GM12878 (cell line): ENCODE data around the gene FKBP3. TPM values are rescaled to one million over a fixed set of nuclear protein-coding genes. Genes with fewer than 3 reads are reported as not detected.

Source experiments
- ASH2L ChIP-seq: fragments of 300-600, 200-600 bp; sonication (generic); IDR thresholded peaks from 2 replicates; pipeline ENCODE4 v1.6.1; 2017; ENCODE audit warnings: low read depth, mild to moderate bottlenecking, borderline replicate concordance
- ATF7 ChIP-seq: fragments of 450-650 bp; IDR thresholded peaks from 2 replicates; pipeline ENCODE4 v1.6.1; 2016; ENCODE audit warnings: low read depth, mild to moderate bottlenecking
- CBX5 ChIP-seq: sonication (generic); IDR thresholded peaks from 2 replicates; pipeline ENCODE4 v1.6.1; 2016; ENCODE audit warnings: low read depth, moderate library complexity, mild to moderate bottlenecking, inconsistent platforms
- EGR1 ChIP-seq, 2 experiments: IDR thresholded peaks; 1 replicate in 1 of 2; 2 replicates in 1 of 2; pipeline ENCODE4 v1.6.1; 2011 to 2012; ENCODE audit warnings: low read depth in 2 of 2, low read length in 2 of 2, borderline replicate concordance in 1 of 2, mild to moderate bottlenecking in 1 of 2, moderate library complexity in 1 of 2
- HCFC1 ChIP-seq: fragments of 150-350 bp; IDR thresholded peaks from 2 replicates; pipeline ENCODE4 v1.6.1; 2014; ENCODE audit warnings: low read length
- HDGF ChIP-seq: fragments of 450-650 bp; IDR thresholded peaks from 2 replicates; pipeline ENCODE4 v1.6.1; 2016; ENCODE audit warnings: antibody characterized with exemption
- MLLT1 ChIP-seq: fragments of 450-650 bp; IDR thresholded peaks from 2 replicates; pipeline ENCODE4 v1.6.1; 2016; ENCODE audit warnings: mild to moderate bottlenecking
- MTA3 ChIP-seq: IDR thresholded peaks from 2 replicates; pipeline ENCODE4 v1.6.1; 2012; ENCODE audit warnings: low read length, inconsistent platforms, borderline replicate concordance
- NFXL1 ChIP-seq: fragments of 450-650 bp; IDR thresholded peaks from 2 replicates; pipeline ENCODE4 v1.6.1; 2017; ENCODE audit warnings: antibody characterized with exemption, mild to moderate bottlenecking, borderline replicate concordance
- NFYA ChIP-seq: IDR thresholded peaks from 2 replicates; pipeline ENCODE4 v1.6.1; 2011; ENCODE audit warnings: low read depth, mild to moderate bottlenecking, low read length, improper control_type of control experiment, borderline replicate concordance
- NFYB ChIP-seq: IDR thresholded peaks from 2 replicates; pipeline ENCODE4 v1.6.1; 2011; ENCODE audit warnings: low read depth, mild to moderate bottlenecking, low read length, improper control_type of control experiment, moderate library complexity; ENCODE audit not compliant: insufficient read depth
- RUNX3 ChIP-seq: IDR thresholded peaks from 2 replicates; pipeline ENCODE4 v1.6.1; 2012; ENCODE audit warnings: low read length, inconsistent platforms
- SKIL ChIP-seq: fragments of 450-650 bp; IDR thresholded peaks from 2 replicates; pipeline ENCODE4 v1.6.1; 2017; ENCODE audit warnings: mild to moderate bottlenecking, low read depth, inconsistent platforms; ENCODE audit not compliant: poor library complexity, severe bottlenecking
- SMAD5 ChIP-seq: IDR thresholded peaks from 2 replicates; pipeline ENCODE4 v1.6.1; 2016; ENCODE audit warnings: antibody characterized with exemption, low read depth
- TARDBP ChIP-seq: IDR thresholded peaks from 2 replicates; pipeline ENCODE4 v1.6.1; 2016; ENCODE audit warnings: borderline replicate concordance
- TCF3 ChIP-seq: IDR thresholded peaks from 2 replicates; pipeline ENCODE4 v1.6.1; 2012; ENCODE audit warnings: low read depth, mild to moderate bottlenecking, low read length, borderline replicate concordance; ENCODE audit not compliant: insufficient read depth
- WRNIP1 ChIP-seq: IDR thresholded peaks from 2 replicates; pipeline ENCODE4 v1.6.1; 2011; ENCODE audit warnings: low read depth, low read length, improper control_type of control experiment, borderline replicate concordance
- ZSCAN29 ChIP-seq: fragments of 450-650 bp; IDR thresholded peaks from 2 replicates; pipeline ENCODE4 v1.6.1; 2017; ENCODE audit warnings: mild to moderate bottlenecking, moderate library complexity
- polyA plus RNA-seq, 11 experiments: library from polyadenylated mRNA; depleted of rRNA in 4 of 11; unstranded in 6 of 11; stranded (reverse) in 5 of 11; fragments of >200 nt; fragmentation: Nextera tagmentation in 4 of 11; fragmentation: Illumina TruSeq in 1 of 11; extraction: Ambion mirVana in 4 of 11; extraction: Trizol in 1 of 11; gene quantifications; 1 replicate in 1 of 11; 2 replicates in 10 of 11; pipeline versions ENCODE4 v1.2.1 to v1.2.3, GENCODE V29; 2011 to 2016; ENCODE audit warnings: inconsistent platforms in 2 of 11, missing spikeins in 2 of 11, low read depth in 1 of 11
- total RNA-seq, 4 experiments: library from RNA; depleted of rRNA in 3 of 4; stranded (reverse); fragments of >200 nt in 3 of 4; fragmentation: Illumina TruSeq in 1 of 4; extraction: Trizol in 1 of 4; gene quantifications; 2 replicates each; pipeline versions ENCODE4 v1.2.1 to v1.2.3, GENCODE V29; 2013 to 2021
- TF ChIP-seq, protein P1 (sequence below): IDR thresholded peaks from 2 replicates; pipeline ENCODE4 v1.6.1; 2012; ENCODE audit warnings: improper control_type of control experiment, low read depth, low read length; ENCODE audit not compliant: insufficient replicate concordance

FKBP3 gene
- total and polyA plus RNA-seq, 10 of the 15 experiments (the other 5 are each of a cell fraction or from before 2014, with no cell fraction given): 67.2 to 218 (median 129) TPM

DNA sequence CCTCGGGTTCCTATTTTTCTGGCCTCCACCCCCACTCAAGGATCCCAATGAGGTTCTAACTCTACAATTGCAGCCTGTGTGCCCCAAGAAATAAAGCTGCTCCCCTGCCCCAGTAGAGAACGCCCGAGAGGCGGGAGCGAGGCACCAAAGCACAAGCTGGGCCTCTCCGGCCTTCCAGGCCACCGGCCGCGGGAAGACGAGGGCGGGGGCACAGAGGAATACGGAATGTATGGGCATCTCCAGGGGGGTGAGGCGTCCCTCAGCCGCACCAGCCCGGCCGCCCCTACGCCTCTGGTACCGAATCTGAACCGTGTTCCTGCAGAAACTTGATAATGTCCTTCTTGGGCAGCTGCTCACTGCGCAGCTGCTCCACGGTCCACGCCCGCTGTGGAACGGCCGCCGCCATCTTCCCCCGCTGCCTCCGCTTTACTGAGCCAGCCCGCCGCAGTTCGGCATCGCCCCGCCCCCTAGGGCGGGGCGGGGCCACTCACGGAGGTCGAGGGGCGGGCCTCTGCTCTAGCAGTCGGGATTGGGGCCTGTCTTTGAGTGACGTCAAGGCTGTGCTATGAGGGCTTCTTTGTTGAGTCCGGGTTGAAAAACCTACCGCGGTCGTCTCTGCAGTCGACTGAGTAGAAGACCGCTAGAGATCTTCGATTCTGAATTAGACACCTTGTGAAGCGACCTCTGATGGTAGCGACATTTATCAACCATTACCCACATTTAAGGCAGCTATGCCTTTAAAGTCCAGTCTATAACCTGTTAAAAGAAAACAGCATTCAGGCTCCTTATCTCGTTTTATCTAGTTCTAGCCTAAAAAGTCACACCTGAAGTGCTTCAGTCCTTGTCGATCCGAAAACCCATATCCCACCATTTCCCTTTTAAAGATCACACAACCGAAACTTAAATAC lies at the start of gene FKBP3 (continued):
- TF ChIP-seq MLLT1: peak; percentile 98
- TF ChIP-seq NFXL1: no peak
- 0 out of 2 replicates have a peak, but pooled peaks have one; percentile 18 for TF ChIP-seq CBX5
- TF ChIP-seq NFYA: peak; percentile 52
- peak; percentile 96 for TF ChIP-seq NFYB
- TF ChIP-seq EGR1 (IDR thresholded peaks at IDR 0.05; ENCODE audit: borderline replicate concordance in 1 of 2, low read depth in 2 of 2, low read length in 2 of 2): peak in 1 of 2 experiments; percentile 55; a peak in 2 of 3 replicates
- TF ChIP-seq, protein P1, sequence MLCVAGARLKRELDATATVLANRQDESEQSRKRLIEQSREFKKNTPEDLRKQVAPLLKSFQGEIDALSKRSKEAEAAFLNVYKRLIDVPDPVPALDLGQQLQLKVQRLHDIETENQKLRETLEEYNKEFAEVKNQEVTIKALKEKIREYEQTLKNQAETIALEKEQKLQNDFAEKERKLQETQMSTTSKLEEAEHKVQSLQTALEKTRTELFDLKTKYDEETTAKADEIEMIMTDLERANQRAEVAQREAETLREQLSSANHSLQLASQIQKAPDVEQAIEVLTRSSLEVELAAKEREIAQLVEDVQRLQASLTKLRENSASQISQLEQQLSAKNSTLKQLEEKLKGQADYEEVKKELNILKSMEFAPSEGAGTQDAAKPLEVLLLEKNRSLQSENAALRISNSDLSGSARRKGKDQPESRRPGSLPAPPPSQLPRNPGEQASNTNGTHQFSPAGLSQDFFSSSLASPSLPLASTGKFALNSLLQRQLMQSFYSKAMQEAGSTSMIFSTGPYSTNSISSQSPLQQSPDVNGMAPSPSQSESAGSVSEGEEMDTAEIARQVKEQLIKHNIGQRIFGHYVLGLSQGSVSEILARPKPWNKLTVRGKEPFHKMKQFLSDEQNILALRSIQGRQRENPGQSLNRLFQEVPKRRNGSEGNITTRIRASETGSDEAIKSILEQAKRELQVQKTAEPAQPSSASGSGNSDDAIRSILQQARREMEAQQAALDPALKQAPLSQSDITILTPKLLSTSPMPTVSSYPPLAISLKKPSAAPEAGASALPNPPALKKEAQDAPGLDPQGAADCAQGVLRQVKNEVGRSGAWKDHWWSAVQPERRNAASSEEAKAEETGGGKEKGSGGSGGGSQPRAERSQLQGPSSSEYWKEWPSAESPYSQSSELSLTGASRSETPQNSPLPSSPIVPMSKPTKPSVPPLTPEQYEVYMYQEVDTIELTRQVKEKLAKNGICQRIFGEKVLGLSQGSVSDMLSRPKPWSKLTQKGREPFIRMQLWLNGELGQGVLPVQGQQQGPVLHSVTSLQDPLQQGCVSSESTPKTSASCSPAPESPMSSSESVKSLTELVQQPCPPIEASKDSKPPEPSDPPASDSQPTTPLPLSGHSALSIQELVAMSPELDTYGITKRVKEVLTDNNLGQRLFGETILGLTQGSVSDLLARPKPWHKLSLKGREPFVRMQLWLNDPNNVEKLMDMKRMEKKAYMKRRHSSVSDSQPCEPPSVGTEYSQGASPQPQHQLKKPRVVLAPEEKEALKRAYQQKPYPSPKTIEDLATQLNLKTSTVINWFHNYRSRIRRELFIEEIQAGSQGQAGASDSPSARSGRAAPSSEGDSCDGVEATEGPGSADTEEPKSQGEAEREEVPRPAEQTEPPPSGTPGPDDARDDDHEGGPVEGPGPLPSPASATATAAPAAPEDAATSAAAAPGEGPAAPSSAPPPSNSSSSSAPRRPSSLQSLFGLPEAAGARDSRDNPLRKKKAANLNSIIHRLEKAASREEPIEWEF: no peak
- peak; percentile 90 for TF ChIP-seq SKIL
- no peak for TF ChIP-seq HDGF
- peak; percentile 70 for TF ChIP-seq RUNX3
- 0 out of 2 replicates have a peak, but pooled peaks have one; percentile 64 for TF ChIP-seq SMAD5
- TF ChIP-seq WRNIP1: 0 out of 2 replicates have a peak, but pooled peaks have one; percentile 50
- TF ChIP-seq HCFC1: peak; percentile 44; the same call in 1 of the 2 replicates
- TF ChIP-seq ATF7: peak; percentile 99
- TF ChIP-seq TARDBP: 0 out of 2 replicates have a peak, but pooled peaks have one; percentile 73
- TF ChIP-seq TCF3: 0 out of 2 replicates have a peak, but pooled peaks have one; percentile 11
- TF ChIP-seq ASH2L: peak; percentile 41; the same call in 1 of the 2 replicates
- TF ChIP-seq ZSCAN29: peak; percentile 98
- no peak for TF ChIP-seq MTA3
